ENCODE data around the gene TNIP2.

Gene TNIP2

DNA sequence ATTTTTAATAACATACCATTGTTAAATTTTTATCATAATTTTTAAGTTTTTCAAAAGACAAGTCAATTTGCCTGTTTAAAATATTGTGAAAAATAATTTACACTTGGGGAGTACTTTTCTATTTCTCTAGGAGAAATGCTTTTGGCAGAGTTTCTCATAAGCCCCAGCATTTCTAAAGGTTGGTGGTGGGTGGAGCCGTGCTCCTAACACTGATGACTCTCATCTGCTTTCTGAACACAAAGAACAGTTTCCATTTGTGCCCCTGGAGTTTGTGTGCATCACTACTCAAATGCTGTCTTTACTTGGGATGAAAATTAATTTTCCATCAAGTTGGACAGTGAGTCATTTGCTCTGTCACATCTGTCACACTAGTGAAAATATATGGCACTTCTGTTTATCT is 57.6 kb downstream of the TNIP2 start:
- TF ChIP-seq CTCF (conservative IDR thresholded peaks at IDR 0.05; ENCODE audit: low read depth, low read length): no peak
- Histone ChIP-seq H3K27ac (no peak overlapping the region), H3K4me3 (IDR thresholded peaks at IDR 0.05; ENCODE audit: insufficient read depth, low read depth, low read length) (no peak overlapping the region), H3K4me2 (no peak overlapping the region), H3K27me3 (ENCODE audit: insufficient read depth, low read depth) (no peaks in the 10 kb centered on the region), H2AFZ (ENCODE audit: low read depth) (no peak overlapping the region), H3K79me2 (ENCODE audit: insufficient read depth, low read depth) (no peaks in the 10 kb centered on the region), H3K9ac (no peak overlapping the region), H3K36me3 (ENCODE audit: insufficient read depth) (no peaks in the 10 kb centered on the region), H4K20me1 (ENCODE audit: insufficient read depth) (no peaks in the 10 kb centered on the region), H3K4me1 (ENCODE audit: low read depth, poor library complexity, severe bottlenecking) (peaks cover 32% of the 10 kb centered on the region)

DNA sequence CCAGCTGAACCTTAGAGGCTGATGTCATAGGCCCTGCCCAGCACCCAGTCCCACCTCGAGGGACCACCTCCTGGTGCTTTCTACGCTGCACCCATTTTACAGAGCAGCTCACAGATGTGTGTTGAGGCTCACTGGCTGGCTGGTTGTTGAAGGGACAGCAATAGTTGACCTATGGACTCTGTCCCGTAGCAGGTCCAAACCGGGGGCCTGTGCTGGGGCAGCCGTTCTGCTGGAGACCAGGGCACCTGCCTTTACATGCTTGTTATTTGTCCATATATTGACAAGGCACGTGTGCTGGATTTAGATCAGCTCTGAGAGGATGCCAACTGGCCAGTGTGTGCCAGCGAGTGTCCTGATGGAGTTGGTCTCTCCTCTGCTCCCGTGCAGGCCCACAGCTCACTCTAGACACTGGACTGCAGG is 58.1 kb downstream of the TNIP2 start:
- H3K79me2 ChIP-seq (ENCODE audit: insufficient read depth, low read depth): no peaks in the 10 kb centered on the region

DNA sequence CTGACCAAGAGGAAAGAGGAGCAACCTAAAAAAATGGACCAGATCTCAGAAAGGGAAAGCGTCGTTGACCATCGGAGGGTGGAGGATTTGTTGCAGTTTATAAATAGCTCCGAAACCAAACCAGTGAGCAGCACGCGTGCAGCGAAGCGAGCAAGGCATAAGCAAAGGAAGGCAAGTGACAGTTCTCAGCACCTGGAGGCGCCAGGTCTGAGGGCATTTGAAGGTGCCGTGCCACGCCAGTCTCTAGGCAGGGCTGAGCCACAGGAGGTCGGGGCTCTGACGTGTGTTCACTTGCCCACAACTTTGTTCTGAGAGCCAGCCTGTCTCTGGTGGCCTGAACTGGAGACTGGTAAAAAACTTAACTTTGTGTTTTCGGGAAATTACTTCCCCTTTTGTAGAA is 59.7 kb downstream of the TNIP2 start:
- no peaks in the 10 kb centered on the region for H3K27me3 ChIP-seq (ENCODE audit: insufficient read depth, low read depth)
- H3K36me3 ChIP-seq (ENCODE audit: insufficient read depth): no peaks in the 10 kb centered on the region
- H4K20me1 ChIP-seq (ENCODE audit: insufficient read depth): no peaks in the 10 kb centered on the region
- H3K79me2 ChIP-seq (ENCODE audit: insufficient read depth, low read depth): no peaks in the 10 kb centered on the region
- peaks cover 32% of the 10 kb centered on the region for H3K4me1 ChIP-seq (ENCODE audit: low read depth, poor library complexity, severe bottlenecking)
- TF ChIP-seq CTCF (conservative IDR thresholded peaks at IDR 0.05; ENCODE audit: low read depth, low read length): 0 out of 2 replicates have a peak, but pooled peaks have one; percentile 16
- peak overlapping the region; percentile 47; the same call in 1 of the 2 replicates for H3K9ac ChIP-seq
- H3K4me3 ChIP-seq (IDR thresholded peaks at IDR 0.05; ENCODE audit: insufficient read depth, low read depth, low read length): no peak overlapping the region
- peak overlapping the region; percentile 78 for H3K4me2 ChIP-seq
- peak overlapping the region; percentile 82 for H3K27ac ChIP-seq
- H2AFZ ChIP-seq (ENCODE audit: low read depth): no peak overlapping the region

More for the DNA sequence above, 58.1 kb downstream of the TNIP2 start:
- H3K27ac ChIP-seq: no peak overlapping the region
- H3K36me3 ChIP-seq (ENCODE audit: insufficient read depth): no peaks in the 10 kb centered on the region
- no peak overlapping the region for H3K9ac ChIP-seq
- H3K4me3 ChIP-seq (IDR thresholded peaks at IDR 0.05; ENCODE audit: insufficient read depth, low read depth, low read length): no peak overlapping the region
- H3K4me2 ChIP-seq: no peak overlapping the region
- H2AFZ ChIP-seq (ENCODE audit: low read depth): no peak overlapping the region
- peaks cover 32% of the 10 kb centered on the region for H3K4me1 ChIP-seq (ENCODE audit: low read depth, poor library complexity, severe bottlenecking)
- no peaks in the 10 kb centered on the region for H4K20me1 ChIP-seq (ENCODE audit: insufficient read depth)
- no peaks in the 10 kb centered on the region for H3K27me3 ChIP-seq (ENCODE audit: insufficient read depth, low read depth)
- no peak for TF ChIP-seq CTCF (conservative IDR thresholded peaks at IDR 0.05; ENCODE audit: low read depth, low read length)

DNA sequence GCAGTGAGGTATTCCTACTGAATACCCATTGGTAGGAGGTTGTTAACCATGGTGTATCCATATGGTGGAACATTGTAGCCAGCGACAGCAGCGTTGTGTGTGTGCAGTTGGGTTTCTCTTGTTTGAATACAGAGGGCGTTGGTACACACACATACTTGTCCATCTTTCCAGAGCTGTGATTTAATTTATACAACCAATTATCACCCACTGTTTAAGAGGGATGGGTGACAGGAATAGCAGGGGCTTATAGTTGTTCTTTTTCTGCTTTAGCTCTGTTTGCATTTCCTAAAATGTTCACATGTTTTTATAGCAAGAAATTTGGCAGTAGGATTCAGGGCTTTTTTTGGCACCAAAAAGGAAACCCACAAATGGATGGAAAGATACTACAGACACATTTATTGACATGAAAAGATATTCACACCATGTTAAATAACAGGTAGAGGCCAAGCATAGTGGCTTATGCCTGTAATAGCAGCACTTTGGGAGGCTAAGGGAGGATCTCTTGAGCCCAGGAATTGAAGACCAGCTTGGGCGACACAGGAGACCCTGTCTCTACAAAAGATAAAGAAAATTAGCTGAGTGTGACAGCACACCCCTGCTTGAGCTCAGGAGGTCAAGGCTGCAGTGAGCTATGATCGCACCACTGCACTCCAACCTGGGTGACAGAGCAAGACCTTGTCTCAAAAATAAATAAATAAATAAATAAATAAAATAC is 60.6 kb downstream of the TNIP2 start:
- no peaks in the 10 kb centered on the region for H3K79me2 ChIP-seq (ENCODE audit: insufficient read depth, low read depth)
- H4K20me1 ChIP-seq (ENCODE audit: insufficient read depth): no peaks in the 10 kb centered on the region
- peaks cover 32% of the 10 kb centered on the region for H3K4me1 ChIP-seq (ENCODE audit: low read depth, poor library complexity, severe bottlenecking)
- H3K9ac ChIP-seq: no peak overlapping the region
- no peaks in the 10 kb centered on the region for H3K27me3 ChIP-seq (ENCODE audit: insufficient read depth, low read depth)
- no peak for TF ChIP-seq CTCF (conservative IDR thresholded peaks at IDR 0.05; ENCODE audit: low read depth, low read length)
- H3K27ac ChIP-seq: no peak overlapping the region
- H3K4me3 ChIP-seq (IDR thresholded peaks at IDR 0.05; ENCODE audit: insufficient read depth, low read depth, low read length): no peak overlapping the region
- H3K36me3 ChIP-seq (ENCODE audit: insufficient read depth): no peaks in the 10 kb centered on the region
- H2AFZ ChIP-seq (ENCODE audit: low read depth): no peak overlapping the region
- no peak overlapping the region for H3K4me2 ChIP-seq

All from KMS-11 (cell line).